Retinal pigment epithelial cell (primary cell): ENCODE data around the gene CEP83.
"Not testable (repeated sequence)": the region's sequence is repeated elsewhere in the genome, so short reads cannot be mapped to it uniquely, and the experiment has no call there.

Source experiments
- DNase-seq: peaks from one replicate; pipeline ENCODE4 v3.0.0-alpha.2; 2010; ENCODE audit warnings: low read depth
- H3K4me3 ChIP-seq: 2 replicates; pipeline ENCODE4 v1.5.1; 2011; ENCODE audit warnings: mild to moderate bottlenecking, low read length, control low read depth, moderate library complexity
- CTCF ChIP-seq: conservative IDR thresholded peaks from 2 replicates; pipeline ENCODE4 v1.5.1; 2011; ENCODE audit warnings: low read depth, low read length, control low read depth, inconsistent platforms

The CEP83 gene

GRCh38 chr12:94434171-94434570 lies 25.5 kb downstream of the CEP83 start:
- no peak overlapping the region for H3K4me3 ChIP-seq
- TF ChIP-seq CTCF: no peak
- DNase-seq: no peak

- TF ChIP-seq CTCF: no peak
- DNase-seq: peak; percentile 13
- no peak overlapping the region for H3K4me3 ChIP-seq
Measured at GRCh38 chr12:94433744-94434143, 25.9 kb downstream of the CEP83 start.

- DNase-seq: no peak
- TF ChIP-seq CTCF: no peak
- no peak overlapping the region for H3K4me3 ChIP-seq
Measured at GRCh38 chr12:94430304-94430703, 29.4 kb downstream of the CEP83 start.

- DNase-seq: no peak
- TF ChIP-seq CTCF: no peak
- no peak overlapping the region for H3K4me3 ChIP-seq
Measured at GRCh38 chr12:94429633-94430032, 30.0 kb downstream of the CEP83 start.

- DNase-seq: no peak
- TF ChIP-seq CTCF: no peak
- H3K4me3 ChIP-seq: no peak overlapping the region
Measured at GRCh38 chr12:94429191-94429590, 30.5 kb downstream of the CEP83 start.

- no peak overlapping the region for H3K4me3 ChIP-seq
- DNase-seq: peak; percentile 68
- TF ChIP-seq CTCF: no peak
Measured at GRCh38 chr12:94427501-94428381, 31.9 kb downstream of the CEP83 start.

- no peak for TF ChIP-seq CTCF
- no peak for DNase-seq
- no peak overlapping the region for H3K4me3 ChIP-seq
Measured at GRCh38 chr12:94426049-94426448, 33.6 kb downstream of the CEP83 start.

- H3K4me3 ChIP-seq: peak overlapping the region; percentile 36
- not testable (repeated sequence) for DNase-seq
Measured at GRCh38 chr12:94424830-94425229, 34.8 kb downstream of the CEP83 start.
